HepG2 (cell line): Measurements from ENCODE around the gene MEF2B. TPM values are rescaled to one million over a fixed set of nuclear protein-coding genes. Genes with fewer than 3 reads are reported as not detected.
A peak's percentile ranks its signal among the peaks of the same experiment; 100 is the strongest.

ENCODE experiments used
- KDM6A ChIP-seq: IDR thresholded peaks from 2 replicates; pipeline ENCODE4 v1.6.1; 2016; ENCODE audit warnings: low read depth
- RBFOX2 ChIP-seq: fragments of 200-400 bp; formaldehyde crosslinking; IDR thresholded peaks from 2 replicates; pipeline ENCODE4 v1.6.1; 2017; ENCODE audit warnings: low read depth, mild to moderate bottlenecking, low read length
- RFX3 ChIP-seq: IDR thresholded peaks from 2 replicates; pipeline ENCODE4 v1.6.1; 2016; ENCODE audit warnings: missing biosample characterization, missing genetic modification reagents
- SP5 ChIP-seq: IDR thresholded peaks from 2 replicates; pipeline ENCODE4 v1.6.1; 2016; ENCODE audit warnings: low read depth, borderline replicate concordance
- TGIF2 ChIP-seq: IDR thresholded peaks from 2 replicates; pipeline ENCODE4 v1.6.1; 2016; ENCODE audit warnings: control low read depth, missing compliant biosample characterization
- ZFYVE20 ChIP-seq: sonication (generic); formaldehyde crosslinking; IDR thresholded peaks from 2 replicates; pipeline ENCODE4 v1.8.0; 2023; ENCODE audit warnings: low read depth, mild to moderate bottlenecking, moderate library complexity, missing genetic modification reagents, borderline replicate concordance
- ZNF224 ChIP-seq: sonication (generic); formaldehyde crosslinking; IDR thresholded peaks from 2 replicates; pipeline ENCODE4 v1.5.0; 2020; ENCODE audit warnings: mild to moderate bottlenecking, missing genetic modification reagents
- polyA plus RNA-seq, 8 experiments: library from polyadenylated mRNA; depleted of rRNA in 3 of 8; stranded (reverse) in 7 of 8; unstranded in 1 of 8; fragments of >200 nt; fragmentation: Illumina TruSeq in 4 of 8; extraction: Trizol in 4 of 8; gene quantifications; 2 replicates each; pipeline versions ENCODE4 v1.2.1 to v1.2.3, GENCODE V29; 2011 to 2016; ENCODE audit warnings: low read depth in 4 of 8, missing spikeins in 1 of 8, mixed read lengths in 1 of 8; ENCODE audit not compliant: insufficient read depth in 1 of 8
- total RNA-seq, 5 experiments: library from RNA; depleted of rRNA; stranded (reverse); fragments of >200 nt; fragmentation: Illumina TruSeq; extraction: Trizol; gene quantifications; 2 replicates each; pipeline ENCODE4 v1.2.3, GENCODE V29; 2016; ENCODE audit warnings: low read depth in 1 of 5
- TF ChIP-seq, protein P1 (sequence below): sonication (generic); formaldehyde crosslinking; IDR thresholded peaks from 2 replicates; pipeline ENCODE4 v1.8.1; 2023; ENCODE audit warnings: mild to moderate bottlenecking, missing genetic modification reagents
- TF ChIP-seq, protein P2 (sequence below): sonication (generic); formaldehyde crosslinking; IDR thresholded peaks from 2 replicates; pipeline ENCODE4 v1.4.0; 2020; ENCODE audit warnings: missing genetic modification reagents, mild to moderate bottlenecking, borderline replicate concordance
- TF ChIP-seq, protein P3 (sequence below): IDR thresholded peaks from 2 replicates; pipeline ENCODE4 v1.6.1; 2016; ENCODE audit warnings: missing compliant biosample characterization, missing genetic modification reagents, borderline replicate concordance
- TF ChIP-seq, protein P4 (sequence below): sonication (generic); formaldehyde crosslinking; IDR thresholded peaks from 2 replicates; pipeline ENCODE4 v1.5.1; 2020; ENCODE audit warnings: mild to moderate bottlenecking, missing genetic modification reagents, moderate library complexity
- TF ChIP-seq, protein P5 (sequence below): sonication (generic); formaldehyde crosslinking; IDR thresholded peaks from 2 replicates; pipeline ENCODE4 v1.5.1; 2020; ENCODE audit warnings: mild to moderate bottlenecking, missing genetic modification reagents, borderline replicate concordance
- TF ChIP-seq, protein P6 (sequence below): sonication (generic); formaldehyde crosslinking; IDR thresholded peaks from 2 replicates; pipeline ENCODE4 v1.4.0; 2020; ENCODE audit warnings: missing genetic modification reagents
- TF ChIP-seq, protein P7 (sequence below): sonication (generic); formaldehyde crosslinking; IDR thresholded peaks from 2 replicates; pipeline ENCODE4 v1.4.0; 2020; ENCODE audit warnings: mild to moderate bottlenecking, missing genetic modification reagents

MEF2B gene
- total and polyA plus RNA-seq, 2 of the 13 experiments (the other 11 are each of a cell fraction or from before 2014, with no cell fraction given), result 1.2 to 1.7 TPM

DNA sequence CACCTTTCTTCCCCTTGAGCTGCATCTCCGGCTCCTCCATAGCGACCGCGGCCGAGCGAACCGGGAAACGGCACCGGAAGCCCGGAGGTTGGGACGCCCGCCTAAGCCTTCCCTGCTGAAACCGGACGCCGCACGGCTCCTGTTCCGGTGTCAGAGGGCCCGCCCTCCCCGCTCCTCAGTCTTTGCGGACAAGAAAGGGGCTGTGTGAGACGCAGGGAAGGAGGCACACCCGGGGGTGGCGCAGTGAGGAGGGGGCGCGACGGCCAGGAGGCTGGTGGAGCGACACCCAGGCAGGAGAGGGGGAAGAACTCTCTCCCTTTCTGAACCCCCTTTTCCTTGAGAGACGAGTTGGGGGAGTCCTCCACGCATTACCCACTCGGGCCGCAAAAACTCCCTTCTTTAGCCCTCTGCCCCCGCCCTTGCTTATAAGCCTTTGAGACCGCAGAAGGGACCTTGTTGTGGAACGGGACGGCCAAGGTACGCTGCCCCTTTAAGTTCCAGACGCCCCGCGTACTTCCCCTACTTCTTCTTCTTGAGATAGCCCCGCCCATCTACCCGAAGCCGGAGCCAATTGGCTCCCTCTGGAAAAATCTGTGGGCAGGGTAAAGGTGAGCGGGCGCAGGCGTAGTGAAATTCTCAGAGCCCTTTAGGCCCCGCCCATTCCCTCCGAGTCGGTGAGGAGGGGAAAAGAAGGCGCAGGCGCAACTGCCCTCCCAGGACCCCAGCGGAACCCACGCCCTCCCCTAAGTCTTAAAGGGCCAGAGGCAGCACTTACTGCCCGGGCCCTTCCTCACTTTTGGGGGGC, 22.2 kb upstream of the MEF2B start, which contains the start of the genes BORCS8 and RFXANK (continued):
- TF ChIP-seq, protein P1, sequence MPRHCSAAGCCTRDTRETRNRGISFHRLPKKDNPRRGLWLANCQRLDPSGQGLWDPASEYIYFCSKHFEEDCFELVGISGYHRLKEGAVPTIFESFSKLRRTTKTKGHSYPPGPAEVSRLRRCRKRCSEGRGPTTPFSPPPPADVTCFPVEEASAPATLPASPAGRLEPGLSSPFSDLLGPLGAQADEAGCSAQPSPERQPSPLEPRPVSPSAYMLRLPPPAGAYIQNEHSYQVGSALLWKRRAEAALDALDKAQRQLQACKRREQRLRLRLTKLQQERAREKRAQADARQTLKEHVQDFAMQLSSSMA (CRISPR knock-in tag), result peak; percentile 37; the same call in 1 of the 2 replicates
- TF ChIP-seq, protein P2, sequence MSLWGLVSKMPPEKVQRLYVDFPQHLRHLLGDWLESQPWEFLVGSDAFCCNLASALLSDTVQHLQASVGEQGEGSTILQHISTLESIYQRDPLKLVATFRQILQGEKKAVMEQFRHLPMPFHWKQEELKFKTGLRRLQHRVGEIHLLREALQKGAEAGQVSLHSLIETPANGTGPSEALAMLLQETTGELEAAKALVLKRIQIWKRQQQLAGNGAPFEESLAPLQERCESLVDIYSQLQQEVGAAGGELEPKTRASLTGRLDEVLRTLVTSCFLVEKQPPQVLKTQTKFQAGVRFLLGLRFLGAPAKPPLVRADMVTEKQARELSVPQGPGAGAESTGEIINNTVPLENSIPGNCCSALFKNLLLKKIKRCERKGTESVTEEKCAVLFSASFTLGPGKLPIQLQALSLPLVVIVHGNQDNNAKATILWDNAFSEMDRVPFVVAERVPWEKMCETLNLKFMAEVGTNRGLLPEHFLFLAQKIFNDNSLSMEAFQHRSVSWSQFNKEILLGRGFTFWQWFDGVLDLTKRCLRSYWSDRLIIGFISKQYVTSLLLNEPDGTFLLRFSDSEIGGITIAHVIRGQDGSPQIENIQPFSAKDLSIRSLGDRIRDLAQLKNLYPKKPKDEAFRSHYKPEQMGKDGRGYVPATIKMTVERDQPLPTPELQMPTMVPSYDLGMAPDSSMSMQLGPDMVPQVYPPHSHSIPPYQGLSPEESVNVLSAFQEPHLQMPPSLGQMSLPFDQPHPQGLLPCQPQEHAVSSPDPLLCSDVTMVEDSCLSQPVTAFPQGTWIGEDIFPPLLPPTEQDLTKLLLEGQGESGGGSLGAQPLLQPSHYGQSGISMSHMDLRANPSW (CRISPR knock-in tag), result 0 out of 2 replicates have a peak, but pooled peaks have one; percentile 62
- TF ChIP-seq, protein P3, sequence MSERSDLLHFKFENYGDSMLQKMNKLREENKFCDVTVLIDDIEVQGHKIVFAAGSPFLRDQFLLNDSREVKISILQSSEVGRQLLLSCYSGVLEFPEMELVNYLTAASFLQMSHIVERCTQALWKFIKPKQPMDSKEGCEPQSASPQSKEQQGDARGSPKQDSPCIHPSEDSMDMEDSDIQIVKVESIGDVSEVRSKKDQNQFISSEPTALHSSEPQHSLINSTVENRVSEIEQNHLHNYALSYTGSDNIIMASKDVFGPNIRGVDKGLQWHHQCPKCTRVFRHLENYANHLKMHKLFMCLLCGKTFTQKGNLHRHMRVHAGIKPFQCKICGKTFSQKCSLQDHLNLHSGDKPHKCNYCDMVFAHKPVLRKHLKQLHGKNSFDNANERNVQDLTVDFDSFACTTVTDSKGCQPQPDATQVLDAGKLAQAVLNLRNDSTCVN (CRISPR knock-in tag), result no peak
- TF ChIP-seq TGIF2 (CRISPR knock-in tag) (peak; percentile 91), SP5 (CRISPR knock-in tag) (peak; percentile 24; the same call in 1 of the 2 replicates), ZFYVE20 (CRISPR knock-in tag) (no peak), KDM6A (no peak), RFX3 (no peak; the same call in 1 of the 2 replicates), RBFOX2 (peak; percentile 82), ZNF224 (CRISPR knock-in tag) (no peak; the same call in 1 of the 2 replicates)
- TF ChIP-seq, protein P4, sequence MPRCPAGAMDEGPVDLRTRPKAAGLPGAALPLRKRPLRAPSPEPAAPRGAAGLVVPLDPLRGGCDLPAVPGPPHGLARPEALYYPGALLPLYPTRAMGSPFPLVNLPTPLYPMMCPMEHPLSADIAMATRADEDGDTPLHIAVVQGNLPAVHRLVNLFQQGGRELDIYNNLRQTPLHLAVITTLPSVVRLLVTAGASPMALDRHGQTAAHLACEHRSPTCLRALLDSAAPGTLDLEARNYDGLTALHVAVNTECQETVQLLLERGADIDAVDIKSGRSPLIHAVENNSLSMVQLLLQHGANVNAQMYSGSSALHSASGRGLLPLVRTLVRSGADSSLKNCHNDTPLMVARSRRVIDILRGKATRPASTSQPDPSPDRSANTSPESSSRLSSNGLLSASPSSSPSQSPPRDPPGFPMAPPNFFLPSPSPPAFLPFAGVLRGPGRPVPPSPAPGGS (CRISPR knock-in tag), result no peak
- TF ChIP-seq, protein P5, sequence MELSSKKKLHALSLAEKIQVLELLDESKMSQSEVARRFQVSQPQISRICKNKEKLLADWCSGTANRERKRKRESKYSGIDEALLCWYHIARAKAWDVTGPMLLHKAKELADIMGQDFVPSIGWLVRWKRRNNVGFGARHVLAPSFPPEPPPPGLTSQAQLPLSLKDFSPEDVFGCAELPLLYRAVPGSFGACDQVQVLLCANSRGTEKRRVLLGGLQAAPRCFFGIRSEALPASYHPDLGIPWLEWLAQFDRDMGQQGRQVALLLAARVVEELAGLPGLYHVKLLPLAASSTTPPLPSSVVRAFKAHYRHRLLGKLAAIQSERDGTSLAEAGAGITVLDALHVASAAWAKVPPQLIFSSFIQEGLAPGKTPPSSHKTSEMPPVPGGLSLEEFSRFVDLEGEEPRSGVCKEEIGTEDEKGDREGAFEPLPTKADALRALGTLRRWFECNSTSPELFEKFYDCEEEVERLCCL, result no peak
- TF ChIP-seq, protein P6, sequence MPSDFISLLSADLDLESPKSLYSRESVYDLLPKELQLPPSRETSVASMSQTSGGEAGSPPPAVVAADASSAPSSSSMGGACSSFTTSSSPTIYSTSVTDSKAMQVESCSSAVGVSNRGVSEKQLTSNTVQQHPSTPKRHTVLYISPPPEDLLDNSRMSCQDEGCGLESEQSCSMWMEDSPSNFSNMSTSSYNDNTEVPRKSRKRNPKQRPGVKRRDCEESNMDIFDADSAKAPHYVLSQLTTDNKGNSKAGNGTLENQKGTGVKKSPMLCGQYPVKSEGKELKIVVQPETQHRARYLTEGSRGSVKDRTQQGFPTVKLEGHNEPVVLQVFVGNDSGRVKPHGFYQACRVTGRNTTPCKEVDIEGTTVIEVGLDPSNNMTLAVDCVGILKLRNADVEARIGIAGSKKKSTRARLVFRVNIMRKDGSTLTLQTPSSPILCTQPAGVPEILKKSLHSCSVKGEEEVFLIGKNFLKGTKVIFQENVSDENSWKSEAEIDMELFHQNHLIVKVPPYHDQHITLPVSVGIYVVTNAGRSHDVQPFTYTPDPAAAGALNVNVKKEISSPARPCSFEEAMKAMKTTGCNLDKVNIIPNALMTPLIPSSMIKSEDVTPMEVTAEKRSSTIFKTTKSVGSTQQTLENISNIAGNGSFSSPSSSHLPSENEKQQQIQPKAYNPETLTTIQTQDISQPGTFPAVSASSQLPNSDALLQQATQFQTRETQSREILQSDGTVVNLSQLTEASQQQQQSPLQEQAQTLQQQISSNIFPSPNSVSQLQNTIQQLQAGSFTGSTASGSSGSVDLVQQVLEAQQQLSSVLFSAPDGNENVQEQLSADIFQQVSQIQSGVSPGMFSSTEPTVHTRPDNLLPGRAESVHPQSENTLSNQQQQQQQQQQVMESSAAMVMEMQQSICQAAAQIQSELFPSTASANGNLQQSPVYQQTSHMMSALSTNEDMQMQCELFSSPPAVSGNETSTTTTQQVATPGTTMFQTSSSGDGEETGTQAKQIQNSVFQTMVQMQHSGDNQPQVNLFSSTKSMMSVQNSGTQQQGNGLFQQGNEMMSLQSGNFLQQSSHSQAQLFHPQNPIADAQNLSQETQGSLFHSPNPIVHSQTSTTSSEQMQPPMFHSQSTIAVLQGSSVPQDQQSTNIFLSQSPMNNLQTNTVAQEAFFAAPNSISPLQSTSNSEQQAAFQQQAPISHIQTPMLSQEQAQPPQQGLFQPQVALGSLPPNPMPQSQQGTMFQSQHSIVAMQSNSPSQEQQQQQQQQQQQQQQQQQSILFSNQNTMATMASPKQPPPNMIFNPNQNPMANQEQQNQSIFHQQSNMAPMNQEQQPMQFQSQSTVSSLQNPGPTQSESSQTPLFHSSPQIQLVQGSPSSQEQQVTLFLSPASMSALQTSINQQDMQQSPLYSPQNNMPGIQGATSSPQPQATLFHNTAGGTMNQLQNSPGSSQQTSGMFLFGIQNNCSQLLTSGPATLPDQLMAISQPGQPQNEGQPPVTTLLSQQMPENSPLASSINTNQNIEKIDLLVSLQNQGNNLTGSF, result no peak
- TF ChIP-seq, protein P7, sequence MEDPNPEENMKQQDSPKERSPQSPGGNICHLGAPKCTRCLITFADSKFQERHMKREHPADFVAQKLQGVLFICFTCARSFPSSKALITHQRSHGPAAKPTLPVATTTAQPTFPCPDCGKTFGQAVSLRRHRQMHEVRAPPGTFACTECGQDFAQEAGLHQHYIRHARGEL (CRISPR knock-in tag), result no peak
